Anterior cingulate cortex (tissue), 58 donors: ENCODE results near the gene C3orf70.
A peak's percentile ranks its signal among the peaks of the same experiment; 100 is the strongest.
"Not testable (repeated sequence)": the region's sequence is repeated elsewhere in the genome, so short reads cannot be mapped to it uniquely, and the experiment has no call there.

ENCODE experiments used
- DNase-seq, 58 donors: peaks; one replicate each; lab custom pipeline; 2025; lab: John Stamatoyannopoulos, UW

C3orf70 gene

GRCh38 chr3:185151964-185152409 lies 873 bp downstream of the C3orf70 start:
- DNase-seq, result peak in 3 of 58 donors; percentile 29 to 56 (median 36)

GRCh38 chr3:185151101-185151963 lies 1.5 kb downstream of the C3orf70 start:
- DNase-seq, result no peak

GRCh38 chr3:185150561-185150960 lies 2.3 kb downstream of the C3orf70 start:
- peak in 1 of 58 donors; percentile 11 for DNase-seq

GRCh38 chr3:185149591-185149990 lies 3.3 kb downstream of the C3orf70 start:
- DNase-seq, result peak in 16 of 58 donors; percentile 3 to 69 (median 8)

- no peak for DNase-seq
Measured at GRCh38 chr3:185145511-185145910, 7.3 kb downstream of the C3orf70 start.

GRCh38 chr3:185144784-185145183 lies 8.1 kb downstream of the C3orf70 start:
- no peak for DNase-seq

- DNase-seq, result no peak
Measured at GRCh38 chr3:185137821-185138220, 15.0 kb downstream of the C3orf70 start.

GRCh38 chr3:185134509-185134908 lies 18.4 kb downstream of the C3orf70 start:
- DNase-seq, result no peak

GRCh38 chr3:185131602-185132256 lies 21.1 kb downstream of the C3orf70 start:
- DNase-seq, result no peak

GRCh38 chr3:185129083-185129482 lies 23.8 kb downstream of the C3orf70 start:
- no peak for DNase-seq

- DNase-seq, result no peak
Measured at GRCh38 chr3:185126201-185126600, 26.7 kb downstream of the C3orf70 start.

- DNase-seq, result no peak
Measured at GRCh38 chr3:185120126-185120525, 32.7 kb downstream of the C3orf70 start.

GRCh38 chr3:185115371-185115770 lies 37.5 kb downstream of the C3orf70 start:
- no peak for DNase-seq

GRCh38 chr3:185114756-185115155 lies 38.1 kb downstream of the C3orf70 start:
- no peak for DNase-seq

- no peak for DNase-seq
Measured at GRCh38 chr3:185112186-185112585, 40.7 kb downstream of the C3orf70 start.

GRCh38 chr3:185109012-185109411 lies 43.8 kb downstream of the C3orf70 start:
- not testable (repeated sequence) for DNase-seq

- not testable (repeated sequence) for DNase-seq
Measured at GRCh38 chr3:185106256-185106890, 46.5 kb downstream of the C3orf70 start.

- no peak for DNase-seq
Measured at GRCh38 chr3:185103359-185104127, 49.3 kb downstream of the C3orf70 start.

GRCh38 chr3:185094697-185095096 lies 58.2 kb downstream of the C3orf70 start:
- no peak for DNase-seq

GRCh38 chr3:185093116-185093515 lies 59.7 kb downstream of the C3orf70 start:
- DNase-seq, result no peak
